Kidney epithelial cell (primary cell): Measurements from ENCODE around the gene NRG3. TPM values are rescaled to one million over a fixed set of nuclear protein-coding genes. Genes with fewer than 3 reads are reported as not detected.

Experiments used
- DNase-seq: peaks from one replicate; pipeline ENCODE4 v3.0.0-alpha.2; 2010; ENCODE audit warnings: low read depth
- H3K27me3 ChIP-seq: 2 replicates; pipeline ENCODE4 v1.6.0; 2011; ENCODE audit warnings: low read length; ENCODE audit not compliant: control insufficient read depth, insufficient read depth
- H3K36me3 ChIP-seq: 2 replicates; pipeline ENCODE4 v1.5.1; 2011; ENCODE audit warnings: low read length; ENCODE audit not compliant: control insufficient read depth, insufficient read depth
- H3K4me3 ChIP-seq: 2 replicates; pipeline ENCODE4 v1.5.1; 2011; ENCODE audit warnings: low read depth, mild to moderate bottlenecking, control low read depth, low read length
- total RNA-seq: library from RNA; depleted of rRNA; stranded (reverse); fragments of >200 nt; gene quantifications from 2 replicates; pipeline ENCODE4 v1.2.3, GENCODE V29; 2015
- TF ChIP-seq, protein P1 (sequence below): IDR thresholded peaks from 2 replicates; pipeline ENCODE4 v1.5.1; 2011; ENCODE audit warnings: mild to moderate bottlenecking, moderate library complexity, low read length, control low read depth, inconsistent platforms; ENCODE audit not compliant: insufficient read depth, poor library complexity, severe bottlenecking

Gene NRG3
- total RNA-seq, 1 donor from 2014 or later = 10.2 TPM

DNA sequence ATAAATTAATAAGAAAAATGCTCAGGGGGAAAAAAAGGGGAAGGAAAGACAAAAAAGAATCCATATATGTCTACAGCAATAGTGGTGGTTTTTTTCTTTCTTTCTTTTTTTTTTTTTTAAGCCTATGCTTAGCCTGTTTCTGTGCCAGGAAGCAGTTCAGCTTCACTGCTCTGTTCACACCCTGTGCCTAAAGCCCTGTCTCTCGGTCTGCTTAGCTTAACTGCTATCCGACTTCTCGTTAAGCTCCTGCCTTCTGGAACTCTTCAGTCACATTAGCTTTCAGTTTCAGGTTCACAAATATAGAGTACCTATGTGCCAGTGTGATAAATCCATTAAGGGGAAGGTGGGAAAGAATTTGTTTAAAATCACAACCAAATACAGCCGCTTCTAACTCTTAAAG is 26.5 kb upstream of the NRG3 start:
- H3K36me3 ChIP-seq = no peaks in the 10 kb centered on the region
- DNase-seq = peak; percentile 23
- no peak overlapping the region for H3K4me3 ChIP-seq
- TF ChIP-seq, protein P1, sequence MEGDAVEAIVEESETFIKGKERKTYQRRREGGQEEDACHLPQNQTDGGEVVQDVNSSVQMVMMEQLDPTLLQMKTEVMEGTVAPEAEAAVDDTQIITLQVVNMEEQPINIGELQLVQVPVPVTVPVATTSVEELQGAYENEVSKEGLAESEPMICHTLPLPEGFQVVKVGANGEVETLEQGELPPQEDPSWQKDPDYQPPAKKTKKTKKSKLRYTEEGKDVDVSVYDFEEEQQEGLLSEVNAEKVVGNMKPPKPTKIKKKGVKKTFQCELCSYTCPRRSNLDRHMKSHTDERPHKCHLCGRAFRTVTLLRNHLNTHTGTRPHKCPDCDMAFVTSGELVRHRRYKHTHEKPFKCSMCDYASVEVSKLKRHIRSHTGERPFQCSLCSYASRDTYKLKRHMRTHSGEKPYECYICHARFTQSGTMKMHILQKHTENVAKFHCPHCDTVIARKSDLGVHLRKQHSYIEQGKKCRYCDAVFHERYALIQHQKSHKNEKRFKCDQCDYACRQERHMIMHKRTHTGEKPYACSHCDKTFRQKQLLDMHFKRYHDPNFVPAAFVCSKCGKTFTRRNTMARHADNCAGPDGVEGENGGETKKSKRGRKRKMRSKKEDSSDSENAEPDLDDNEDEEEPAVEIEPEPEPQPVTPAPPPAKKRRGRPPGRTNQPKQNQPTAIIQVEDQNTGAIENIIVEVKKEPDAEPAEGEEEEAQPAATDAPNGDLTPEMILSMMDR = no peak
- H3K27me3 ChIP-seq = no peaks in the 10 kb centered on the region

DNA sequence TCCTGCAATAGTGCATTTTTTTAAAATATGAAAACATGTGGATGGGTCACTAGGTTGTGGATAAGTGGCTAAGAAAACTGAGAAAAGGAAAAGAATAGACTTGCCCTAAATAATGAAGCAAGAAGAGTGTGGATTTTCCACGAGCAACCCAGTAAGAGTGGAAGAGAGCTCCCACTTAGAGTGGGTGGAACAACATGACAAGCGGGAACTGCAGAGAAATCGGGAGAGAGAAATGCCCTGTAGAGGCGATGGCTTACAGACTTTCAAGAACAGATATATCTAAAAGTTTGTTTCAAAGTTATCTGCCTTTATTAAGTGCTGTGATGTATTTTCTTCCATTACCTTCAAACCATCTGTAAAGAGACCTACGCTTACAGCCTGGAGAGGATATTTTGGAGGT is 26.1 kb upstream of the NRG3 start:
- Histone ChIP-seq H3K36me3 (no peaks in the 10 kb centered on the region), H3K4me3 (no peak overlapping the region), H3K27me3 (no peaks in the 10 kb centered on the region)
- TF ChIP-seq, protein P1 = no peak
- DNase-seq = no peak

DNA sequence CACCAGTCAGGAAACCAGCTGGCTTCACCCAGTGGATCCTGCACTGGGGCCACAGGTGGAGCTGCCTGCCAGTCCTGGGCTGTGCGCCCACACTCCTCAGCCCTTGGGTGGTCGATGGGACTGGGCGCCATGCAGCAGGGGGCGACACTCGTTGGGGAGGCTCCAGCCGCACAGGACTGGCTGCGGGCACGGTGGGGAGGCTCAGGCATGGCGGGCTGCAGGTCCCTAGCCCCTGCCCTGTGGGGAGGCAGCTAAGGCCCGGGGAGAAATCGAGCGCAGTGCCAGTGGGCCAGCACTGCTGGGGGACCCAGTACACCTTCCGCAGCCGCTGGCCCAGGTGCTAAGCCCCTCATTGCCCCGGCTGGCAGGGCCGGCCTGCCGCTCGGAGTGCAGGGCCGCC is 12.4 kb upstream of the NRG3 start:
- Histone ChIP-seq H3K4me3 (no peak overlapping the region), H3K27me3 (no peaks in the 10 kb centered on the region), H3K36me3 (no peaks in the 10 kb centered on the region)
- TF ChIP-seq, protein P1 = no peak
- DNase-seq = no peak

DNA sequence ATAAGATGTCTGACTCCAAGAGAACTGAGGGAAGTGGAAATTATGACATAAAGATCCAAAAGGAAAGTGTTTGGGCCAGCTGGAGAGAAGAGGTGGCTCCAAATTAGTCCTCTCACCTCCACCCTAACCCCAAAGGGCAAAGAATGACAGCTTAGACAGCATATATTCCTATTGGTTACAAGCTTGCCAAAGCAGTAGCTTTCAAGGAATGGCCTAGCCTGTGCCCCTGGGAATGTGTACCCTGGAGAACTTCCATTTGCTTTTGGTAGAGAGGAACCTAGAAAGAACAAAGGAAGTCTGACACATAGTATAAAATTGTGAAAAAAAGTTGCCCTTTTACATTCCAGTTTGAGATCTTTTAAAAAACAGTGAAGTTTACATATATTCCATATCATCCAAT is 11.2 kb upstream of the NRG3 start:
- H3K27me3 ChIP-seq = no peaks in the 10 kb centered on the region
- no peak for DNase-seq
- TF ChIP-seq, protein P1 = no peak

DNA sequence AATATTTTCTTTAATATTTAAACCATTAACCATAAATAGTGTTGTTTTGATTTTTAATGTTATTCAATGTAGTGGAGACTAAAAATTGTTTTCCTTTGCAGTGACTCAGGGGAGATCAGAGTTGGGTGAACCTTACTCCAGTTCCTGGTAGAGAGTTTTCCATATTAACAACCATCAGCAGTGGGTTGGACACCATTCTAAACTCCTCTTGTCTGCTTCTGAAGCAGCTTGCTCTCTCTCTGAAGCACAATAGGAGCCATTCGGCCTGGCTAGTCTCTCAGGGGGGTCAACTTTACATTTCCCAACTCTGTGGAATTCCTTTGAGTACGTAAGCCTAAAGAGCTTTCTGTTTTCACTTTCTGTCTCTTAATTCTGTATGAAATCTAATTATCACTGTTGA is 9.4 kb upstream of the NRG3 start:
- Histone ChIP-seq H3K27me3 (no peaks in the 10 kb centered on the region), H3K4me3 (no peak overlapping the region), H3K36me3 (no peaks in the 10 kb centered on the region)
- TF ChIP-seq, protein P1 = no peak
- no peak for DNase-seq

More for the DNA sequence above, 11.2 kb upstream of the NRG3 start:
- Histone ChIP-seq H3K36me3 (no peaks in the 10 kb centered on the region), H3K4me3 (no peak overlapping the region)

DNA sequence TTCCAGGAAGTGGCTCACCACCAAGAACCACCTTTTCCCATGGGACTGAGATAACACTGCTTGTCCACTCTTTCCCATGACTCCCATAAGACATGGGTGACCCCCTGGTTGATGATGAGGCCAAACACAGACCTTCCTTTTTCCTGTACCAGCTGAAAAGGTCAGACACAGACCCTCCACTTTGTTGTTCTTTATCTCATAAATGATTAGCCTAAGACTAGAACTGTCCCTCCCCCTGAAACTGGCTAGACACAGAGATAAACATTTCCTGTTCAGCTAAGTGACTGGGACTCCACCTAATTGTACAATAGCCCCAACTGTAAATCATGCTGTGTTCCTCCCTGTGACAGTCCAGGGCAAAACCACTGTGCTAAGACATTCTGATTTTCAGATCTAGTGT is 8.2 kb upstream of the NRG3 start:
- Histone ChIP-seq H3K36me3 (no peaks in the 10 kb centered on the region), H3K4me3 (no peak overlapping the region), H3K27me3 (no peaks in the 10 kb centered on the region)
- TF ChIP-seq, protein P1 = no peak
- peak; percentile 32 for DNase-seq
